ENCODE data around the gene CELSR2. TPM values are rescaled to one million over a fixed set of nuclear protein-coding genes. Genes with fewer than 3 reads are reported as not detected.

Gene CELSR2
- total RNA-seq, 1 experiment from 2014 or later, result 17.1 TPM

GRCh38 chr1:109322974-109323373 is 73.6 kb downstream of the CELSR2 start:
- RAD21 ChIA-PET (ENCODE audit: low non-redundant PET in 1 of 2, low total read pairs in 2 of 2, uncharacterized antibody in 2 of 2, unreplicated experiment in 2 of 2), result no interaction called here

More at GRCh38 chr1:109322974-109323373, 73.6 kb downstream of the CELSR2 start:
- POLR2A ChIA-PET, result no interaction called here
- H3K9ac ChIP-seq (ENCODE audit: low read length), result no peak overlapping the region
- H3K36me3 ChIP-seq (ENCODE audit: control insufficient read depth in 1 of 2, insufficient read depth in 2 of 2, low read length in 2 of 2), result peaks cover 0 to 2% of the 10 kb centered on the region in 2 experiments; a peak in 1 of 4 replicates
- no peak for TF ChIP-seq ZFX (IDR thresholded peaks at IDR 0.05)
- no peak for TF ChIP-seq SRF (IDR thresholded peaks at IDR 0.05; ENCODE audit: low read depth)
- TF ChIP-seq ELF1 (IDR thresholded peaks at IDR 0.05; ENCODE audit: borderline replicate concordance, low read depth), result no peak
- no peaks in the 10 kb centered on the region for H3K9me3 ChIP-seq (ENCODE audit: control insufficient read depth in 1 of 2, insufficient read depth in 1 of 2, low read depth in 1 of 2, low read length in 2 of 2)
- no peaks in the 10 kb centered on the region for H3K79me2 ChIP-seq (ENCODE audit: insufficient read depth, low read length)
- no peak overlapping the region for H3K27ac ChIP-seq (ENCODE audit: low read depth, low read length)
- no peak overlapping the region for H3K4me2 ChIP-seq (ENCODE audit: low read length)
- CTCF ChIA-PET, result no interaction called here
- no peaks in the 10 kb centered on the region for H3K9me2 ChIP-seq (ENCODE audit: insufficient read depth)
- no peaks in the 10 kb centered on the region for H3K4me1 ChIP-seq (ENCODE audit: control insufficient read depth in 1 of 2, insufficient read depth in 2 of 2, low read length in 2 of 2)
- DNase-seq (ENCODE audit: low read depth, low spot score), result no peak
- no peaks in the 10 kb centered on the region for H4K20me1 ChIP-seq (ENCODE audit: insufficient read depth)
- H2AFZ ChIP-seq (ENCODE audit: low read depth, low read length, poor library complexity, severe bottlenecking), result no peak overlapping the region
- intact Hi-C loops (cut with micrococcal nuclease), result no loop called here
- no peak for ATAC-seq
- no peak overlapping the region for H3K4me3 ChIP-seq (replicated peaks in 1 of 2; ENCODE audit: low read depth in 1 of 2, low read length in 2 of 2)
- BruUV-seq (replicated peaks), result no TSS peak
- no peaks in the 10 kb centered on the region for H3K27me3 ChIP-seq (ENCODE audit: insufficient read depth, low read length)

Other genes starting within 250 kb of the CELSR2 start
- gene WDR47, start 207.4 kb upstream of the CELSR2 start, total RNA-seq (2021; ENCODE audit: unreplicated experiment), result 9.3 TPM
- 27.3 TPM for gene TAF13, start 173.5 kb upstream of the CELSR2 start, total RNA-seq (2021; ENCODE audit: unreplicated experiment)
- 21.4 TPM for gene TMEM167B, start 158.8 kb upstream of the CELSR2 start, total RNA-seq (2021; ENCODE audit: unreplicated experiment)
- gene ELAPOR1, start 135.4 kb upstream of the CELSR2 start, total RNA-seq (2021; ENCODE audit: unreplicated experiment), result 0.57 TPM
- 206 TPM for gene SARS1, start 35.6 kb upstream of the CELSR2 start, total RNA-seq (2021; ENCODE audit: unreplicated experiment)
- gene PSRC1, start 33.6 kb downstream of the CELSR2 start, total RNA-seq (2021; ENCODE audit: unreplicated experiment), result 44.8 TPM
- 1.0 TPM for gene MYBPHL, start 57.5 kb downstream of the CELSR2 start, total RNA-seq (2021; ENCODE audit: unreplicated experiment)
- gene SORT1, start 148.4 kb downstream of the CELSR2 start, total RNA-seq (2021; ENCODE audit: unreplicated experiment), result 20.2 TPM
- 169 TPM for gene PSMA5, start 176.9 kb downstream of the CELSR2 start, total RNA-seq (2021; ENCODE audit: unreplicated experiment)
- 1.3 TPM for gene SYPL2, start 217.0 kb downstream of the CELSR2 start, total RNA-seq (2021; ENCODE audit: unreplicated experiment)
- gene ATXN7L2, start 234.4 kb downstream of the CELSR2 start, total RNA-seq (2021; ENCODE audit: unreplicated experiment), result 7.2 TPM
- 5.9 TPM for gene CYB561D1, start 244.6 kb downstream of the CELSR2 start, total RNA-seq (2021; ENCODE audit: unreplicated experiment)